Measurements from ENCODE around the gene ABCC5. TPM values are rescaled to one million over a fixed set of nuclear protein-coding genes. Genes with fewer than 3 reads are reported as not detected.

The ABCC5 gene
- total RNA-seq, 1 experiment from 2014 or later: 29.1 TPM

DNA sequence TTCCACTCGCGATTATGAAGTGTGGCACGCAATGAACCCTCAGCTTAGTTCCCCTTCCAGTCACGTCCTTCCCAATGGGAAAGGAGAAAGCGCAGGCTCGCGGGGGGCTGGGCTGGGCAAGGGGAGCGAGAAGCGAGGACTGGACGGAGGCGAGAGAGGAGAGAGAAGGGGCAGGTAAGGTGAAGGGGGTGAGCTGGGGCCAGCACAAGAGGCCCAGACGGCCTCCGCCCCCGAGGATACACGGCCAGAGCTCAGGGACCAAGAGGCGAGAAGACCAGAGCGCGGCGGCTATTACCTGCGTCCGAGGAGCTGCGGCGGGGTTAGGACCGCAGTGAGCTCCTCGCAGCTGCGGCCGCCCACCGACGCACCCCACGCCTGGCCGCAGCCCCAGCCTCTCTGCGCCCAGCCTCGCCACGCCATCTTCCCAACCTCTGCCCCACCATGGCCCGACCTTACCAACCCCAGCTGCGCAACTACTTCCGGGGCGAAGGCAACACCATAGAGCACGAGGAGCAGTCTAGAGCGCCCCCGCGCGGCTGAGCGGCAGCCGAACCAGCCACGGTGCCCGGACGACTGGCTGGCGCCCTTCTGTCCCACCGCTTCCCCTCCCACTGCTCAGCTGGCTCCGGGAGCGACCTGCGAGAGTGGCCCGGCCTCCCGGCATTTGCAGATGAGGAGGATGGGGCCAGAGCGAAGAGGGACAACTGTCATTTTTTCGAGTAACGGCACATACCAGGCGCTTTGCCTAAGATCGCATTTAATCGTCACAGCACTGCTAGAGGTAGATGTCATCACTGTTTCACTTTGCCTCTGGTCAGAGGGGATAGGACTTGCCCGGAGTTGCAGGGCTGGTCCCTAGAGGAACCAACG is 133.0 kb downstream of the ABCC5 start, which contains the start of gene PARL (continued):
- no peak for TF ChIP-seq FOXJ3 (CRISPR knock-in tag; IDR thresholded peaks at IDR 0.05; ENCODE audit: borderline replicate concordance)
- no peak for TF ChIP-seq NFATC4 (CRISPR knock-in tag; IDR thresholded peaks at IDR 0.05)
- TF ChIP-seq, protein P1, sequence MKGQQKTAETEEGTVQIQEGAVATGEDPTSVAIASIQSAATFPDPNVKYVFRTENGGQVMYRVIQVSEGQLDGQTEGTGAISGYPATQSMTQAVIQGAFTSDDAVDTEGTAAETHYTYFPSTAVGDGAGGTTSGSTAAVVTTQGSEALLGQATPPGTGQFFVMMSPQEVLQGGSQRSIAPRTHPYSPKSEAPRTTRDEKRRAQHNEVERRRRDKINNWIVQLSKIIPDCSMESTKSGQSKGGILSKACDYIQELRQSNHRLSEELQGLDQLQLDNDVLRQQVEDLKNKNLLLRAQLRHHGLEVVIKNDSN (CRISPR knock-in tag; IDR thresholded peaks at IDR 0.05): peak; percentile 27; the same call in 1 of the 2 replicates
- TF ChIP-seq, protein P2, sequence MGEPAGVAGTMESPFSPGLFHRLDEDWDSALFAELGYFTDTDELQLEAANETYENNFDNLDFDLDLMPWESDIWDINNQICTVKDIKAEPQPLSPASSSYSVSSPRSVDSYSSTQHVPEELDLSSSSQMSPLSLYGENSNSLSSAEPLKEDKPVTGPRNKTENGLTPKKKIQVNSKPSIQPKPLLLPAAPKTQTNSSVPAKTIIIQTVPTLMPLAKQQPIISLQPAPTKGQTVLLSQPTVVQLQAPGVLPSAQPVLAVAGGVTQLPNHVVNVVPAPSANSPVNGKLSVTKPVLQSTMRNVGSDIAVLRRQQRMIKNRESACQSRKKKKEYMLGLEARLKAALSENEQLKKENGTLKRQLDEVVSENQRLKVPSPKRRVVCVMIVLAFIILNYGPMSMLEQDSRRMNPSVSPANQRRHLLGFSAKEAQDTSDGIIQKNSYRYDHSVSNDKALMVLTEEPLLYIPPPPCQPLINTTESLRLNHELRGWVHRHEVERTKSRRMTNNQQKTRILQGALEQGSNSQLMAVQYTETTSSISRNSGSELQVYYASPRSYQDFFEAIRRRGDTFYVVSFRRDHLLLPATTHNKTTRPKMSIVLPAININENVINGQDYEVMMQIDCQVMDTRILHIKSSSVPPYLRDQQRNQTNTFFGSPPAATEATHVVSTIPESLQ (CRISPR knock-in tag; IDR thresholded peaks at IDR 0.05): no peak
- peak; percentile 98 for TF ChIP-seq ETV6 (CRISPR knock-in tag; IDR thresholded peaks at IDR 0.05)
- TF ChIP-seq ZNF232 (CRISPR knock-in tag; IDR thresholded peaks at IDR 0.05): peak; percentile 76; the same call in 1 of the 2 replicates
- peak; percentile 80; the same call in 1 of the 2 replicates for TF ChIP-seq ESRRA (CRISPR knock-in tag; IDR thresholded peaks at IDR 0.05; ENCODE audit: borderline replicate concordance)
- TF ChIP-seq, protein P3, sequence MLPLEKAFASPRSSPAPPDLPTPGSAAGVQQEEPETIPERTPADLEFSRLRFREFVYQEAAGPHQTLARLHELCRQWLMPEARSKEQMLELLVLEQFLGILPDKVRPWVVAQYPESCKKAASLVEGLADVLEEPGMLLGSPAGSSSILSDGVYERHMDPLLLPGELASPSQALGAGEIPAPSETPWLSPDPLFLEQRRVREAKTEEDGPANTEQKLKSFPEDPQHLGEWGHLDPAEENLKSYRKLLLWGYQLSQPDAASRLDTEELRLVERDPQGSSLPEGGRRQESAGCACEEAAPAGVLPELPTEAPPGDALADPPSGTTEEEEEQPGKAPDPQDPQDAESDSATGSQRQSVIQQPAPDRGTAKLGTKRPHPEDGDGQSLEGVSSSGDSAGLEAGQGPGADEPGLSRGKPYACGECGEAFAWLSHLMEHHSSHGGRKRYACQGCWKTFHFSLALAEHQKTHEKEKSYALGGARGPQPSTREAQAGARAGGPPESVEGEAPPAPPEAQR (CRISPR knock-in tag; IDR thresholded peaks at IDR 0.05): no peak
- TF ChIP-seq, protein P4, sequence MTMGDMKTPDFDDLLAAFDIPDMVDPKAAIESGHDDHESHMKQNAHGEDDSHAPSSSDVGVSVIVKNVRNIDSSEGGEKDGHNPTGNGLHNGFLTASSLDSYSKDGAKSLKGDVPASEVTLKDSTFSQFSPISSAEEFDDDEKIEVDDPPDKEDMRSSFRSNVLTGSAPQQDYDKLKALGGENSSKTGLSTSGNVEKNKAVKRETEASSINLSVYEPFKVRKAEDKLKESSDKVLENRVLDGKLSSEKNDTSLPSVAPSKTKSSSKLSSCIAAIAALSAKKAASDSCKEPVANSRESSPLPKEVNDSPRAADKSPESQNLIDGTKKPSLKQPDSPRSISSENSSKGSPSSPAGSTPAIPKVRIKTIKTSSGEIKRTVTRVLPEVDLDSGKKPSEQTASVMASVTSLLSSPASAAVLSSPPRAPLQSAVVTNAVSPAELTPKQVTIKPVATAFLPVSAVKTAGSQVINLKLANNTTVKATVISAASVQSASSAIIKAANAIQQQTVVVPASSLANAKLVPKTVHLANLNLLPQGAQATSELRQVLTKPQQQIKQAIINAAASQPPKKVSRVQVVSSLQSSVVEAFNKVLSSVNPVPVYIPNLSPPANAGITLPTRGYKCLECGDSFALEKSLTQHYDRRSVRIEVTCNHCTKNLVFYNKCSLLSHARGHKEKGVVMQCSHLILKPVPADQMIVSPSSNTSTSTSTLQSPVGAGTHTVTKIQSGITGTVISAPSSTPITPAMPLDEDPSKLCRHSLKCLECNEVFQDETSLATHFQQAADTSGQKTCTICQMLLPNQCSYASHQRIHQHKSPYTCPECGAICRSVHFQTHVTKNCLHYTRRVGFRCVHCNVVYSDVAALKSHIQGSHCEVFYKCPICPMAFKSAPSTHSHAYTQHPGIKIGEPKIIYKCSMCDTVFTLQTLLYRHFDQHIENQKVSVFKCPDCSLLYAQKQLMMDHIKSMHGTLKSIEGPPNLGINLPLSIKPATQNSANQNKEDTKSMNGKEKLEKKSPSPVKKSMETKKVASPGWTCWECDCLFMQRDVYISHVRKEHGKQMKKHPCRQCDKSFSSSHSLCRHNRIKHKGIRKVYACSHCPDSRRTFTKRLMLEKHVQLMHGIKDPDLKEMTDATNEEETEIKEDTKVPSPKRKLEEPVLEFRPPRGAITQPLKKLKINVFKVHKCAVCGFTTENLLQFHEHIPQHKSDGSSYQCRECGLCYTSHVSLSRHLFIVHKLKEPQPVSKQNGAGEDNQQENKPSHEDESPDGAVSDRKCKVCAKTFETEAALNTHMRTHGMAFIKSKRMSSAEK (CRISPR knock-in tag; IDR thresholded peaks at IDR 0.05; ENCODE audit: borderline replicate concordance): no peak
- no peak for TF ChIP-seq TCF7 (CRISPR knock-in tag; IDR thresholded peaks at IDR 0.05; ENCODE audit: low read depth)
- TF ChIP-seq RELA (CRISPR knock-in tag; IDR thresholded peaks at IDR 0.05; ENCODE audit: borderline replicate concordance): 0 out of 2 replicates have a peak, but pooled peaks have one; percentile 26
- TF ChIP-seq, protein P5, sequence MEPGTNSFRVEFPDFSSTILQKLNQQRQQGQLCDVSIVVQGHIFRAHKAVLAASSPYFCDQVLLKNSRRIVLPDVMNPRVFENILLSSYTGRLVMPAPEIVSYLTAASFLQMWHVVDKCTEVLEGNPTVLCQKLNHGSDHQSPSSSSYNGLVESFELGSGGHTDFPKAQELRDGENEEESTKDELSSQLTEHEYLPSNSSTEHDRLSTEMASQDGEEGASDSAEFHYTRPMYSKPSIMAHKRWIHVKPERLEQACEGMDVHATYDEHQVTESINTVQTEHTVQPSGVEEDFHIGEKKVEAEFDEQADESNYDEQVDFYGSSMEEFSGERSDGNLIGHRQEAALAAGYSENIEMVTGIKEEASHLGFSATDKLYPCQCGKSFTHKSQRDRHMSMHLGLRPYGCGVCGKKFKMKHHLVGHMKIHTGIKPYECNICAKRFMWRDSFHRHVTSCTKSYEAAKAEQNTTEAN (CRISPR knock-in tag; IDR thresholded peaks at IDR 0.05): peak; percentile 65; the same call in 1 of the 2 replicates
- TF ChIP-seq, protein P6, sequence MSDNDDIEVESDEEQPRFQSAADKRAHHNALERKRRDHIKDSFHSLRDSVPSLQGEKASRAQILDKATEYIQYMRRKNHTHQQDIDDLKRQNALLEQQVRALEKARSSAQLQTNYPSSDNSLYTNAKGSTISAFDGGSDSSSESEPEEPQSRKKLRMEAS (CRISPR knock-in tag; IDR thresholded peaks at IDR 0.05): peak; percentile 96
- TF ChIP-seq TEAD4 (CRISPR knock-in tag; IDR thresholded peaks at IDR 0.05): no peak
- TF ChIP-seq CREB1 (CRISPR knock-in tag; IDR thresholded peaks at IDR 0.05): 0 out of 2 replicates have a peak, but pooled peaks have one; percentile 74
- TF ChIP-seq SMAD4 (CRISPR knock-in tag; IDR thresholded peaks at IDR 0.05): no peak
- TF ChIP-seq, protein P7, sequence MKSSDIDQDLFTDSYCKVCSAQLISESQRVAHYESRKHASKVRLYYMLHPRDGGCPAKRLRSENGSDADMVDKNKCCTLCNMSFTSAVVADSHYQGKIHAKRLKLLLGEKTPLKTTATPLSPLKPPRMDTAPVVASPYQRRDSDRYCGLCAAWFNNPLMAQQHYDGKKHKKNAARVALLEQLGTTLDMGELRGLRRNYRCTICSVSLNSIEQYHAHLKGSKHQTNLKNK (CRISPR knock-in tag; IDR thresholded peaks at IDR 0.05): no peak
- TF ChIP-seq, protein P8, sequence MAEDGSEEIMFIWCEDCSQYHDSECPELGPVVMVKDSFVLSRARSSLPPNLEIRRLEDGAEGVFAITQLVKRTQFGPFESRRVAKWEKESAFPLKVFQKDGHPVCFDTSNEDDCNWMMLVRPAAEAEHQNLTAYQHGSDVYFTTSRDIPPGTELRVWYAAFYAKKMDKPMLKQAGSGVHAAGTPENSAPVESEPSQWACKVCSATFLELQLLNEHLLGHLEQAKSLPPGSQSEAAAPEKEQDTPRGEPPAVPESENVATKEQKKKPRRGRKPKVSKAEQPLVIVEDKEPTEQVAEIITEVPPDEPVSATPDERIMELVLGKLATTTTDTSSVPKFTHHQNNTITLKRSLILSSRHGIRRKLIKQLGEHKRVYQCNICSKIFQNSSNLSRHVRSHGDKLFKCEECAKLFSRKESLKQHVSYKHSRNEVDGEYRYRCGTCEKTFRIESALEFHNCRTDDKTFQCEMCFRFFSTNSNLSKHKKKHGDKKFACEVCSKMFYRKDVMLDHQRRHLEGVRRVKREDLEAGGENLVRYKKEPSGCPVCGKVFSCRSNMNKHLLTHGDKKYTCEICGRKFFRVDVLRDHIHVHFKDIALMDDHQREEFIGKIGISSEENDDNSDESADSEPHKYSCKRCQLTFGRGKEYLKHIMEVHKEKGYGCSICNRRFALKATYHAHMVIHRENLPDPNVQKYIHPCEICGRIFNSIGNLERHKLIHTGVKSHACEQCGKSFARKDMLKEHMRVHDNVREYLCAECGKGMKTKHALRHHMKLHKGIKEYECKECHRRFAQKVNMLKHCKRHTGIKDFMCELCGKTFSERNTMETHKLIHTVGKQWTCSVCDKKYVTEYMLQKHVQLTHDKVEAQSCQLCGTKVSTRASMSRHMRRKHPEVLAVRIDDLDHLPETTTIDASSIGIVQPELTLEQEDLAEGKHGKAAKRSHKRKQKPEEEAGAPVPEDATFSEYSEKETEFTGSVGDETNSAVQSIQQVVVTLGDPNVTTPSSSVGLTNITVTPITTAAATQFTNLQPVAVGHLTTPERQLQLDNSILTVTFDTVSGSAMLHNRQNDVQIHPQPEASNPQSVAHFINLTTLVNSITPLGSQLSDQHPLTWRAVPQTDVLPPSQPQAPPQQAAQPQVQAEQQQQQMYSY (CRISPR knock-in tag; IDR thresholded peaks at IDR 0.05): peak; percentile 10; the same call in 1 of the 2 replicates
- TF ChIP-seq, protein P9, sequence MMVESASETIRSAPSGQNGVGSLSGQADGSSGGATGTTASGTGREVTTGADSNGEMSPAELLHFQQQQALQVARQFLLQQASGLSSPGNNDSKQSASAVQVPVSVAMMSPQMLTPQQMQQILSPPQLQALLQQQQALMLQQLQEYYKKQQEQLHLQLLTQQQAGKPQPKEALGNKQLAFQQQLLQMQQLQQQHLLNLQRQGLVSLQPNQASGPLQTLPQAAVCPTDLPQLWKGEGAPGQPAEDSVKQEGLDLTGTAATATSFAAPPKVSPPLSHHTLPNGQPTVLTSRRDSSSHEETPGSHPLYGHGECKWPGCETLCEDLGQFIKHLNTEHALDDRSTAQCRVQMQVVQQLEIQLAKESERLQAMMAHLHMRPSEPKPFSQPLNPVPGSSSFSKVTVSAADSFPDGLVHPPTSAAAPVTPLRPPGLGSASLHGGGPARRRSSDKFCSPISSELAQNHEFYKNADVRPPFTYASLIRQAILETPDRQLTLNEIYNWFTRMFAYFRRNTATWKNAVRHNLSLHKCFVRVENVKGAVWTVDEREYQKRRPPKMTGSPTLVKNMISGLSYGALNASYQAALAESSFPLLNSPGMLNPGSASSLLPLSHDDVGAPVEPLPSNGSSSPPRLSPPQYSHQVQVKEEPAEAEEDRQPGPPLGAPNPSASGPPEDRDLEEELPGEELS (CRISPR knock-in tag; IDR thresholded peaks at IDR 0.05): peak; percentile 92
- TF ChIP-seq ZBTB21 (CRISPR knock-in tag; IDR thresholded peaks at IDR 0.05; ENCODE audit: borderline replicate concordance): peak; percentile 93
- no peak for TF ChIP-seq CREM (CRISPR knock-in tag; IDR thresholded peaks at IDR 0.05)

Data from WTC11 (cell line).